Body of pancreas (tissue), 4 donors: ENCODE results near the gene PMAIP1.

Experiments used
- CTCF ChIP-seq, 7 experiments: fragments of 450-650 bp in 4 of 7; fragments of 200-600 bp in 3 of 7; sonication (generic) in 3 of 7; IDR thresholded peaks; one replicate each; pipeline ENCODE4 v1.5.1; 2016 to 2019; ENCODE audit warnings: antibody characterized with exemption in 7 of 7
- POLR2A ChIP-seq, 3 donors: fragments of 450-650 bp; IDR thresholded peaks; one replicate each; pipeline ENCODE4 v1.6.1; 2016; ENCODE audit warnings: antibody characterized with exemption in 3 of 3, mild to moderate bottlenecking in 2 of 3

GRCh38 chr18:59905686-59906091, 5.9 kb downstream of the PMAIP1 start:
- no peak for TF ChIP-seq POLR2A (IDR thresholded peaks at IDR 0.05)
- no peak for TF ChIP-seq CTCF (IDR thresholded peaks at IDR 0.05)
